HG03378 (cell line): Measurements from ENCODE around the gene BMP2.

Experiments
- ATAC-seq: cut with Tn5 transposase; IDR thresholded peaks from one replicate; pipeline ENCODE4 v1.9.1; 2021; ENCODE audit warnings: mild to moderate bottlenecking, moderate library complexity; ENCODE audit not compliant: unreplicated experiment

BMP2 gene

DNA sequence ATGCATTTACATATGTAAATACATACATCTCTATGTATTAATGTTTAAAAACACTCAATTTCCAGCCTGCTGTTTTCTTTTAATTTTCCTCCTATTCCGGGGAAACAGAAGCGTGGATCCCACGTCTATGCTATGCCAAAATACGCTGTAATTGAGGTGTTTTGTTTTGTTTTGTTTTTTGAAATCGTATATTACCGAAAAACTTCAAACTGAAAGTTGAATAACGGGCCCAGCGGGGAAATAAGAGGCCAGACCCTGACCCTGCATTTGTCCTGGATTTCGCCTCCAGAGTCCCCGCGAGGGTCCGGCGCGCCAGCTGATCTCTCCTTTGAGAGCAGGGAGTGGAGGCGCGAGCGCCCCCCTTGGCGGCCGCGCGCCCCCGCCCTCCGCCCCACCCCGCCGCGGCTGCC lies 355 bp upstream of the BMP2 start:
- no peak for ATAC-seq

DNA sequence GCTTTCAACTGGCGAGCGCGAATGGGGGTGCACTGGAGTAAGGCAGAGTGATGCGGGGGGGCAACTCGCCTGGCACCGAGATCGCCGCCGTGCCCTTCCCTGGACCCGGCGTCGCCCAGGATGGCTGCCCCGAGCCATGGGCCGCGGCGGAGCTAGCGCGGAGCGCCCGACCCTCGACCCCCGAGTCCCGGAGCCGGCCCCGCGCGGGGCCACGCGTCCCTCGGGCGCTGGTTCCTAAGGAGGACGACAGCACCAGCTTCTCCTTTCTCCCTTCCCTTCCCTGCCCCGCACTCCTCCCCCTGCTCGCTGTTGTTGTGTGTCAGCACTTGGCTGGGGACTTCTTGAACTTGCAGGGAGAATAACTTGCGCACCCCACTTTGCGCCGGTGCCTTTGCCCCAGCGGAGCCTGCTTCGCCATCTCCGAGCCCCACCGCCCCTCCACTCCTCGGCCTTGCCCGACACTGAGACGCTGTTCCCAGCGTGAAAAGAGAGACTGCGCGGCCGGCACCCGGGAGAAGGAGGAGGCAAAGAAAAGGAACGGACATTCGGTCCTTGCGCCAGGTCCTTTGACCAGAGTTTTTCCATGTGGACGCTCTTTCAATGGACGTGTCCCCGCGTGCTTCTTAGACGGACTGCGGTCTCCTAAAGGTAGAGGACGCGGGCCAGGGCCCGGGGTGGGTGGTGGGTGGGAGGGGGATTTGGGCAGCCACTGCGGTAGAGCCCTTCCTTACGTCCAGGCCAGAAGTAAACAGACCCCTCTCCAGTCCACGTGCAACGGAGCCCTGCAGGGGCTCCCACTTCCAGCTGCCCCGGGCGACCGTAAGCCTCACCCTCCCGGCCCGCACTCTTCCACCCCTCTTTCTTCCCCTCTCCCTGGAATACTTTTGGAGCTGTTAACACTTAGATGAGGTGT lies 998 bp downstream of the BMP2 start:
- ATAC-seq: no peak

DNA sequence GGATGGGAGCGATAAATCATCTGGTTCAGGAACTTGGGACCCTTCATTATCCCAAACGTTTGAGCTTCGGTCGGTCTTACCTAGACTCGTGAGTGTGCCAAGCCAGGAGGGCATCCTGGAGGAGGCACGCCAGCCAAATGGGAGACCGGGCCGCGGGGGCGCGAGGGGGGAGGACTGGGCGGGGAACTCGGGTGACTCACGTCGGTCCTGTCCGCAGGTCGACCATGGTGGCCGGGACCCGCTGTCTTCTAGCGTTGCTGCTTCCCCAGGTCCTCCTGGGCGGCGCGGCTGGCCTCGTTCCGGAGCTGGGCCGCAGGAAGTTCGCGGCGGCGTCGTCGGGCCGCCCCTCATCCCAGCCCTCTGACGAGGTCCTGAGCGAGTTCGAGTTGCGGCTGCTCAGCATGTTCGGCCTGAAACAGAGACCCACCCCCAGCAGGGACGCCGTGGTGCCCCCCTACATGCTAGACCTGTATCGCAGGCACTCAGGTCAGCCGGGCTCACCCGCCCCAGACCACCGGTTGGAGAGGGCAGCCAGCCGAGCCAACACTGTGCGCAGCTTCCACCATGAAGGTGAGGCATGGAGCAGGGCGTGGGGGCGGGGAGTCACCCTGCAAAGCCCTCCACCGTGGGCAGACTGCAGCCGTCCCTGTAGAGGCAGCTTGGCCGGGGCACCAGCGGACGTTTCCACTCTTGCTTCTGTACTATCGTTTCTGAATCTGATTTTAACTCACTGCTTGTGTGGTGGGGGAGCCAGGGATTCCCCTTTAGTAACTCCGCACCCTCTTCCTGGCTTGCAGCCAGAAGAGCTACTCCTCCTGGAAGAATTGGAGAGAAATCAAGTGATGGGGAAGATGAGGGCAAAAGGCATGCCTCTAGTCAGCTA lies 2.7 kb downstream of the BMP2 start:
- ATAC-seq: no peak

DNA sequence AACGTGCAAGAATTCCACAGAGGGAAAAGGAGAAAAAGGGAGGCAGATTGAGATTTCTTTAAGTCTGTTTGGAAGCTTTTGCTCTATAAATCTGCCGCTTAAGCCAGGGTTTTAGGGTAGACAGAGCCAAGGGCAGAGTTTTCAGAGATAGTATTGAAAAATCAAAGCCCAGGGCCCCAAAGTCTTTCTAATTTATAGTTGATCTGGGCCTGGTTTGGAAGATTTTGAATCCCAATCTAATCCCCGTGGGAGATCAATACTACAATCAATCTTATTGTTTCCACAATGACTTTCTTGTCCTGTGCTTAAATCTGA lies 3.3 kb downstream of the BMP2 start:
- ATAC-seq: no peak

DNA sequence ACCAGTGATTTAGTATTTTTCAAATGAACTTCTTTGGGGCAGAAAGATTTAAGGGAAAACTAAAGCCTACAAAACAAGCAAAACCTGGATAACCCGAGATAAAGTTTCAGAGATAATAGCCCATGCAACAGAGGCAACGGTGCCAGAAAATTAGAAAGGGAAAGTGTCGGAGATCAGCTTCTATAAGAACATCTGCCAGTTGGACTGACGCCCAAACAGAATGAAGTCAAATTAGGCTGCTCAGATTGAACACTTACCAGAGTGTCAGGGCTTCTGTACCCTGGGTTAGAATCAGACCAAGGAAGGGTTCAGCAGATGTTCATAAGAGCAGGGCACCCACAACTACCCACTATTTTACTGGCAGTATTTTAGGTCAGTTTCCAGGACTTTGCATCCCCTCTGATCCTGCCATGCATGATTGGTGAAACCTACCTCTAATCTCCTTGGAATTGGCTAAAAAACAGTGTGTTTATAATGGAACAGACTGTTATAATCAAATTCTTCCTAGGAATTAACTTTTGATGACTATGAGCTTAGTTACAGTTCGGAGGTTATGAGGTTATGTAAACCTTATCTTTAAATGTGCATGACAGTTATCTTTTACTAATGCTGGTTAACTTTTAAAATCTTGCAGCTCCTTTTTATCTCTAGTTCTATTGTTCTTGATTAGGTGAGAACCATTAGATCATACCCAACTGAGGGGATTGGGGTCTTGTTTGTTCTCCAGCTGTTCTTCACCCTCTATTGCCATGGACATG lies 13.1 kb downstream of the BMP2 start:
- ATAC-seq: no peak

DNA sequence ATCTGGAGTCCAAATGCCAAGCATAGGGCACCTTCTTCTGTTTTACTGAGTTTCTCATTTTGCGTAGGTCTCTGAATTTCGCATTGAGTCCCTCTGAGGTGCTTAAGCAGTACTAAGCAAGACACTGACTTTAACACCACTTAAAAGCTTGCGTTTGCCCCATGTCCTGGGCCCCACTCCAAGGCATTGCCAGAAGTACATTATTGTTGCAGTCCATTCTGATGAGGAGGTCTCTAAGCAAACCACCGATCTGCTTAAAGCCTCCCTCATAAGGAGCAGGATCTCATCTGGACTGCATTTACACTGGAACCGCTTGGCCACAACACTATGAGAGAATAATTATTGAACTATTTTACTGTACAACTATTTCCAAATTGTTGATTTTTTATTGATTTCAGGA lies 16.3 kb downstream of the BMP2 start:
- ATAC-seq: no peak

DNA sequence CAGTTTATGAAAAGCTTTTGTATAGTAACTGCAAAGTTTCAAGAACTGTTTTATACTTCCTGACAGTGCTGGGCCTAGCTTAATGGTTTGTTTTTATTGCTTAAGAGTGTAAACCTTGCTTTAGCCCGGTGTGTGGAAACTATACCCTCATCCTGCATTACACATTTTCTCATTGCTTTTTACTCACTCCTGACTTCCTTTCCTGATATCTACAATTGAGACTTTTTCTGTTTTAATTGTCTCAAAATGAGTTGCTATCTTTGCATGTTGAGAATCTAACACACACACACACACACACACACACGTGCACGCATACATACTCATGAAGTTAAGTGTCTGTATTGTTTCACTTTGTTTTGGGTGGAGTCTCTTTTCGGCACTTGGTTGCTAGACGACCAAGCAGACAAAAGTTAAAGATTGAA lies 16.7 kb downstream of the BMP2 start:
- ATAC-seq: no peak

DNA sequence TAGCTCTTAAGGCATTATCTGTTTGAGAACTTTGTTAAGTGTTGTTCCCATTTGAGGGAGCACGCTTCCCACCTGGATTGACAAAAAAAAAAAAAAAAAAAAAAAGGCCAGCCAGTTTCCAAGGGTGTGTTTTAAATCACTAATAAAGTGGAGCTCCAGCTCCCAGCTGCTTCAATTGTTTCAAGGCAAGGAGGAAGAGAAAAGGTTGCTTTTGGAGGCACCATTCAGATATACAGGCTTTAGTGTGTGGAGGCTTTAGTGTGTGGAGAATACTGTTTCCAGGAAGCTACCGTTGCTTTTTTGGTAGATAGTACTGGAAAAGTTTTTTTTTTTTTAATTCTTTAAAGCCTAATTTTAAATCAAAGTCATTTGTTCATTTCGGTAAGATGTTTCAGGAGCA lies 17.3 kb downstream of the BMP2 start:
- no peak for ATAC-seq

DNA sequence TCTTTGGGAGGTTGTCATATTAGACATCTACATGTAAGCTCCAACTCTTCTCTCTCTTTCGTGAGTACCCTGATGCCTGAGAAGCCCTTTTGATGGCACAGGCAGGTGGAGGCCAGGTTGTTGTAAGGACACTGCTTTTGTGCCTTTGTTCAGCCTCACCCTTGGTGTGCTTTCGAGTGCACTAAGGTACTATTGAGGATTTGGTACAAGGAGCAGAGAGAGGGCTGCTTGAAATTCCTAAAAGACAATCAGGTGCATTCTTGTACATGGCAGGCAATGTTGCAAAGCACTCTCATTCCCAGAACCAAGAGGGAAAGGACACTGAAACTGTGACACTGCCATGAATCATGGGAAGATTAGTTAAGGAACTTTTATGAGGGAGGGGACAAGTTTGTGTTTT lies 19.1 kb downstream of the BMP2 start:
- ATAC-seq: no peak

DNA sequence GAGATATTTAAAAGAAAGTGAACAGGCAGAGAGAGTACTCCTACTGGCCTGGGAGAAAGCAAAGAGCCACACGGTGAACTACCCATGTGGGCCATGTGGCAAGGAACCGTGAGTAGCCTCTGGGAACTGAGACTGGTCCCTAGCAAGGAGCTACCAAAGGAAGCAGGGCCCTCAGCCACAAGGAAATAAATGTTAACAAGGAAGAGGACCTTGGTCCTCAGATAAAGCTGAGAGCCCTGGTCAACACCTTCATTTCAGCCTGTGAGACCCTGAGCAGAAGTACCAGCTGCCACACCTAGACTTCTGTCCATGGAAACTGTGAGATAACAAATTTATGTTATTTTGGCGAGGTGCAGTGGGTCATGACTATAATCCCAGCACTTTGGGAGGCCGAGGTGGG lies 25.3 kb downstream of the BMP2 start:
- no peak for ATAC-seq

DNA sequence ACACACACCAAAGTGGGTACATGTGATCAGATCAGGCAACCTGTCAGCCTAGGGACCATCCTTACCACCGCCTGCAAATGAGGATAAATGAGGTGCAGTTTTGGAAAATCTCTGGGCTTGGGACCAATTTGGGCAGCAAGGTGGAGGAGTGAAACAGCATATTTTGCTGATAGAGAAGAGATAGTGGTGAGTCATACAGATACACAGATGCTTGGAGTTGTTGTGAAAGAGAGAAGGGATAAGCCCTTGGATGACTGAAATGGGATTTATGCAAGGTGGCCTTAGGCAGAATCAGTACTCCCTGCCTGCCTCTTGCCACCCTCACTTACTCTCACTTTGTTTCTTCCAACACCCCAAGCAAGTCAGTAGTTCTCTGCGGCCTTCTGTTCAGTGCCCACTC lies 34.7 kb downstream of the BMP2 start:
- ATAC-seq: no peak

DNA sequence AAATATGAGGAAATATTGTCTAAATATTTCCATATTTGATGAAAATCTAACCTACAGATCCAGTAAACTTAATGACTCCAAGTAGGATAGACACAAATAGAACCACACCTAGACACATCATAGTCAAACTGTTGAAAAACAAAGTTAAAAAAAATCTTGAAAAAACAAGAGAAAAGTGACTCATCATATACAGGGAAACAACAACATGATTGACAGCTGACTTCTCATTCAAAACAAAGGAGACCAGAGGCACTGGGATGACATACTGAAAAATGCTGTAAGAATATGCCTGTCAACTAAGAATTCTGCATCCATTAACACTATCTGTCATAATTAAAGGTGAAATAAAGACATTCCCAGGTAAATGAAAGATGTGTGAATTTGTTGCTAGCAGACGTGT lies 38.8 kb downstream of the BMP2 start:
- no peak for ATAC-seq

DNA sequence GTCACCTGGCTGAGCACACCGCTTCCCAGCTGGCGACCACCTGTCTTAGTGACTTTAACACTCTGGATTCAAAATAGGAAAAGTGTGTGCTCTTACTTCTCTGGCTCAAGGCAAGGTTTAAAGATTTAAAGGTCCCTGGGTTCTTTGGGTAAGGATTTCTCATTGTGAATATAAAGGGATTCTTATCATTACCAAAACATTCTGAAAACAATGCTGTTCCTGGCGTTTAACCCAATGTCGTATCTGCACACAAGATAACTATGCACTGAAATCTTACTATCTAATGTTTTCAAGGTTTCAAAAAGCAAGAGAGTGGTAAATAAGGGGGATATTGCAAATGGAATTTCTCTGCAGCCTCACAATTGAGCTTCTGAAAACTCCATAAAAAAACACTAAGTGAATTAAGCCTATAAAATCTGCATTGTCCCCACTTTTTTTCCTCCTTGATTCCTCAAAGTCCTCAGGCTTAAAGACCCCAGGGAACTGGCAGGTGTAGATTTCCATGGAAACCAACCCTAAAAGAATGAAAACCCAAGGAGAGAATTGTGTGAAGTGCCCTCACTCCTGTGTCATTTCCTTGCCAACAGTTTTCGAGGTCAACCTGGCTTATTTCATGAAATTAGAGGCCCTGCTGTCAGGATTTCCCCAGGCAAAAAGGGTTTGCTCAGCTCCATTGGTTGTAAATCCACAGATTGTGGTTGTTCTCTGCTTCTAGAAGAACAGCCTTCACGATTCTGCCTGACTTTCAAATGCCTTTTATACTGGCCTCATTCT lies 44.0 kb downstream of the BMP2 start:
- no peak for ATAC-seq

DNA sequence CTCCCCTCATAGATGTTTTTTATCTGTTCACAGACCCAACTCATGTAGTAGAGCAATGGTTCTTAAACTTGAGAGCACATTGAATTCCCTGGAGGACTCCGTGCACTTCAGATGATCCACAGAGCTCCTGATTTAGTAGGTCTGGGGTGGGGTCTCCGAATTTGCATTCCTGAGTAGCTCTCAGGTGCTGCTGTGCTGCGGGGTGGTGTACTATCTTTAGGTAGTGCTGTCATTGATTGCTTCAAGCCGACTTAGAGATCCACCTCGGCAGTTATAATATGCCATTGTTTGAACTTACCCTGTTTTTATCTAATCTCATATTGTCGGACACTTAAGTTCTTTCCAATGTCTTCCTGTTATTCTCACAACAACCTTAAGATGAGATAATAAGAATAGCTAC lies 45.0 kb downstream of the BMP2 start:
- no peak for ATAC-seq

DNA sequence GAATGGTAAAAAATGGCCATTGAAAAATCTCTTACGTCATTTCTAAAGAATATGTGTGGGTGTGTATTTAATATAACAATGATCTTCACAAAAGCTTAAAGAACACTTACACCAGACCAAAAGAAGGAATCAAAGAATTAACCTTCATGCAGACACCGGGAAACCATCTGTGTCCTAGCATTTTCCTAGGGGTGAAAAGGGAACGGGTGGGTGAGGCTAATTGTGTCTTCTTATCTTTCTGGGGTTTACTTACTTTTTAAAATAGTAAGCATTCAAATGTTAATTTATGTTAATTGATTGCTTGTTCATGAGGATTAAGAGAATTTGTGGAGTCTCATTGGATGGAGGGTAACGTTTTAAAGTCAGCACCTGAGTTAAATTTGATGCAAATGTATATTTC lies 47.5 kb downstream of the BMP2 start:
- no peak for ATAC-seq

DNA sequence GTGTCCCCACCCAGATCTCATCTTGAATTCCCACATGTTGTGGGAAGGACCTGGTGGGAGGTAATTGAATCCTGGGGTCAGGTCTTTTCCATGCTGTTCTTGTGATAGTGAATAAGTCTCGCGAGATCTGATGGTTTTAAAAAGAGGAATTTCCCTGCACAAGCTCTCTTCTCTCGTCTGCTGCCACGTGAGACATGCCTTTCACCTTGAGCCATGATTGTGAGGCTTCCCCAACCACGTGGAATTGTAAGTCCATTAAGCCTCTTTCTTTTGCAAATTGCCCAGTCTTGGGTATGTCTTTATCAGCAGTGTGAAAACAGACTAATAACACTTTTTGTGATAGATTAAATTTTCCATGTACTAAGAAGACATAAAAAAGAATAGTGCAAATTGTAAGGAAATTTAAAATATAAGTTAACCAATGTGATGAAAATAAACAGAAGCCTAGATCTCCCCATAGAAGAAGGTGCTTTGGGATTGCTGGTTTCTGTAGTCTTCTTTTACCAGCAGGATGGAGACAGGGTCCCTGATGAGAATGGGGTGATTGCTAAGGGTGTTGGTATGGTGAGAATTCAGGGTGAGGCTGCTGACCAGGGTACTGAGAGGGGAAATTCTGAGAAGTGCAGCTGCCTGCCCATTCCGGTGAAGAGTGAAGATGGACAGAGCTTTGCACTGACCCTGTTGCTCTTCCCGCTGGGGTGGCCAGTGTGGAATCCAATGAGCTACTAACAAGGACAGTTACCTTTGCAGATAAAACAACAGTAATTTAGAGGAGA lies 50.7 kb downstream of the BMP2 start:
- no peak for ATAC-seq

DNA sequence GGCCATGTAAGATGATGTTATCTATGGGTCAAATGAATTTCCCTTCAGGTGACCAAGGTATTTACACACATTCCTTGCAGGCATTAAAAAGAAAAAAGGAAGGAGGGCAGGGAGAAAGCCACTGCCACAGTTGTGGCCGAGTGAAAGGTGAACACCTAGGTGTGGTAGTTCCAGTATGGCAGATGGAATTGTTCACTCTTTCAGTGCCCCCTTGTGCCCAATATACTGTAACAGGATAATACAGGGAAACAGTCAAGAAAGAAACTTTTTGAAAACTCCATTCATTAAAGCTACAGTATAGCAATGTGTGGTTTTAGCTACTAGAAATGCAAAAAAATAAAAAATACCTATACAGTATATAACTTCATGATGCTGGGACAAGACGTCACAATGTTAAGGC lies 52.1 kb downstream of the BMP2 start:
- ATAC-seq: no peak

DNA sequence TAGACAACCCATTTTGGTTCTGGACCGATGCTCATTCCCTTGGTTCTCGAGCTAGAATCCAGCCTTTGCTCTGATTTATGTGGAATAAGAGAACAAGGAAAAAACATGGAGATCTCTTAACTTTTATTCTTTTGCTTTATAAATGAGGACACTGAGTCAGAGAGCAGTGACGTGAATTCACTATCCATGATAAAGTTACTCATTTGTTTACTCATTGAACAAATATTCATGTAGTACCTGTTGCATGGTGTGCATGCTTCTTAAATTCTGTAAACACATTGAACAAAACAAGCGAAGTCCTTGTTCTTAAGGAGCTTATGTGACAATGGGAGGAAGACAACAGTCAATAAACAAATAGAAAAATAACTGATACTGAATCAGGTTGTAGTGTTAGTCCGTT lies 56.9 kb downstream of the BMP2 start:
- no peak for ATAC-seq

DNA sequence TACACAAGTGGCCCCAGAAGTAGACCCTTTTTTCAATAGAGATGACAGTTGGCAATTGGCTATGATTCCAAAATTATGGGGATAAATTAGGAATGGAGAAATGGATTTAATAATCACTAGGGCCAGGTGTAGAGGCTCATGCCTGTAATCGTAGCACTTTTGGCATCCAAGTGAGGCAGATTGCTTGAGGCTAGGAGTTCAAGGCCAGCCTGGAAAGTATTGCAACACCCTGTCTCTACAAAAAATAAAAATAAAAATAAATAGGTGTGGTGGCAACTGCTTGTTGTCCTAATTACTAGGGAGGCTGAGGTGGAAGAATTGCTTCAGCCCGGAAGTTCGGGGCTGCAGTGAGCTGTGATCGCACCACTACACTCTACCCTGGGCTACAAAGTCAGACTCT lies 60.0 kb downstream of the BMP2 start:
- no peak for ATAC-seq
